Tibial artery (tissue), 4 donors: ENCODE measurements around the gene RALY.

Experiments used
- DNase-seq, 2 donors: peaks; one replicate each; pipeline ENCODE4 v3.0.0-alpha.2; 2019
- H3K27ac ChIP-seq, 2 donors: fragments of 200-600 bp; sonication (generic) in 1 of 2; 1 replicate in 1 of 2; 2 replicates in 1 of 2; pipeline ENCODE4 v1.5.1; 2018 to 2019; ENCODE audit warnings: mild to moderate bottlenecking in 1 of 2
- H3K27me3 ChIP-seq, 2 donors: fragments of 200-600 bp; sonication (generic) in 1 of 2; one replicate each; pipeline versions ENCODE4 v1.5.1 to v1.6.0; 2016 to 2019
- H3K36me3 ChIP-seq, 3 donors: fragments of 200-600 bp; sonication (generic) in 2 of 3; one replicate each; pipeline ENCODE4 v1.5.1; 2016 to 2019; ENCODE audit warnings: mild to moderate bottlenecking in 2 of 3
- H3K4me1 ChIP-seq, 4 donors: fragments of 200-600 bp; sonication (generic) in 2 of 4; 1 replicate in 3 of 4; 2 replicates in 1 of 4; pipeline ENCODE4 v1.5.1; 2016 to 2019
- H3K4me3 ChIP-seq, 2 donors: fragments of 200-600 bp; sonication (generic) in 1 of 2; 1 replicate in 1 of 2; 2 replicates in 1 of 2; pipeline ENCODE4 v1.5.1; 2018 to 2019; ENCODE audit warnings: mild to moderate bottlenecking in 2 of 2
- H3K9me3 ChIP-seq, 3 donors: fragments of 200-600 bp; sonication (generic) in 1 of 3; one replicate each; pipeline ENCODE4 v1.5.1; 2016 to 2019
- intact Hi-C: fragments of 100-400 bp; cut with DNase I; formaldehyde crosslinking; loops from one replicate; pipeline ENCODE4 v1.15.0; 2023; ENCODE audit warnings: low total_unique reads
- TF ChIP-seq, protein P1 (sequence below), 2 experiments: fragments of 200-600 bp in 1 of 2; fragments of 450-650 bp in 1 of 2; IDR thresholded peaks; one replicate each; pipeline ENCODE4 v1.5.1; 2017 to 2019; ENCODE audit warnings: antibody characterized with exemption in 2 of 2, mild to moderate bottlenecking in 1 of 2, moderate library complexity in 1 of 2

The RALY gene

DNA sequence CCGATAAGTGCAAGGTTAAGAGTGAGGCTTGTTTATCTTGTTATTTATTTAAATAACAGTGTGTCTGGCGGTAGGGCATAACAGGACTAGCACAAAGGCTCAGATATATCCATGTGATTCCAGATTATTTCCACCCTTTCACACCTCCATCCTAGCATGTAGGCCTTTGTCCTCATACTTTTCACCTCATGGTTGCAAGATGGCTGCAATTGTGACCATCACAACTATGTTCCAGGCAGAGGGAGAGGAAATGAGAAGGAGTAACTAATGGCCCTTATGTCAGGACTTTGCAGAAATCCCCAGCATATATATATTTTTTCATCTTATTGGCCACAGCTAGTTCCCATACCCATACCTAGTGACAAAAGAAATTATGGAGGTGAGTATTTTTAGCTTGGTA, 23.5 kb upstream of the RALY start:
- TF ChIP-seq, protein P1, sequence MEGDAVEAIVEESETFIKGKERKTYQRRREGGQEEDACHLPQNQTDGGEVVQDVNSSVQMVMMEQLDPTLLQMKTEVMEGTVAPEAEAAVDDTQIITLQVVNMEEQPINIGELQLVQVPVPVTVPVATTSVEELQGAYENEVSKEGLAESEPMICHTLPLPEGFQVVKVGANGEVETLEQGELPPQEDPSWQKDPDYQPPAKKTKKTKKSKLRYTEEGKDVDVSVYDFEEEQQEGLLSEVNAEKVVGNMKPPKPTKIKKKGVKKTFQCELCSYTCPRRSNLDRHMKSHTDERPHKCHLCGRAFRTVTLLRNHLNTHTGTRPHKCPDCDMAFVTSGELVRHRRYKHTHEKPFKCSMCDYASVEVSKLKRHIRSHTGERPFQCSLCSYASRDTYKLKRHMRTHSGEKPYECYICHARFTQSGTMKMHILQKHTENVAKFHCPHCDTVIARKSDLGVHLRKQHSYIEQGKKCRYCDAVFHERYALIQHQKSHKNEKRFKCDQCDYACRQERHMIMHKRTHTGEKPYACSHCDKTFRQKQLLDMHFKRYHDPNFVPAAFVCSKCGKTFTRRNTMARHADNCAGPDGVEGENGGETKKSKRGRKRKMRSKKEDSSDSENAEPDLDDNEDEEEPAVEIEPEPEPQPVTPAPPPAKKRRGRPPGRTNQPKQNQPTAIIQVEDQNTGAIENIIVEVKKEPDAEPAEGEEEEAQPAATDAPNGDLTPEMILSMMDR (IDR thresholded peaks at IDR 0.05), result no peak
- no peak overlapping the region for H3K4me3 ChIP-seq
- H3K27me3 ChIP-seq, result no peaks in the 10 kb centered on the region
- H3K27ac ChIP-seq, result peak overlapping the region in 1 of 2 donors; percentile 27
- no peaks in the 10 kb centered on the region for H3K9me3 ChIP-seq
- H3K4me1 ChIP-seq, result peaks cover 0 to 48% (median 11%) of the 10 kb centered on the region in 4 donors
- no peak for DNase-seq
- intact Hi-C loops, result no loop called here
- H3K36me3 ChIP-seq, result no peaks in the 10 kb centered on the region

DNA sequence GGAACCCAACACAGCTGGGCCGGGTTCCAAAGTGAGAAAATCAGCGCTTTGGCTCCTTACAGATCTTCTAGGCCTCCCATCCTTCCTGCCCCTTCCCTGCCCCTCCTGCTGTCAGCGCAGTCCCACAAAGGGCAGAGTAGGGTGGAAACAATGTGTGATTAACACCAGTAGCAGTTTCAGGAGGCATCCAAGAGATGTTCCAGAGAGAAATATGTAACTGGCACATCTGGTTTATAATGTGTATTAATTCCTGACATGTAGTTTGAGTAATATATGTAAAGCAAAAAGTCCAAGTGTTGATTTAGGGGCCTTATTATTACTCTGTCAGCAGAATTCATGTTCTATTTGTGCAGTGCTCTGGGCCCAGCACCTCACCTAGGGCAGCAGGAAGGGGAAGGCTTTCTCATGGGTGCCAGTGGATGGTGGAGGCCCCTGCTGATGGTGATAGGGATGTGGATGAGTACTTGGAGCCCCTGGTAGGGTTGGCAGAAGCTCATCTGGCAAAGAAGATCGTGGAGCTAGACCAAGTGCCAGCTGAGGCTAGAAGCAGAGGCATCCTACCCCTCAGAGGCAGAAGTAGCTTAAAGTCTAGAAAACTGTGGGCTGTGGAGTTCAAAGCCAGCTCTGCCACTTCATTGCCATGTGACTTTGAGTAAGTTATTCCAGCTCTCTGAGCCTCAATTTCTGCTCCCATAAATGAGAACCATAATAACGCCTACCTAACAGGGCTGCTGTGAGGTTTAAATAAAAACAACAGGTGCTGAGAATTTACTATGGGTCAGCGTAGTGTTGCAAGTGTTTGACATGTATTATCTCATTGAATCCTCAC, 22.4 kb upstream of the RALY start:
- peaks cover 0 to 48% (median 11%) of the 10 kb centered on the region in 4 donors for H3K4me1 ChIP-seq
- DNase-seq, result no peak
- H3K4me3 ChIP-seq, result no peak overlapping the region
- intact Hi-C loops, result no loop called here
- TF ChIP-seq, protein P1 (IDR thresholded peaks at IDR 0.05), result no peak
- no peaks in the 10 kb centered on the region for H3K36me3 ChIP-seq
- H3K9me3 ChIP-seq, result no peaks in the 10 kb centered on the region
- H3K27me3 ChIP-seq, result no peaks in the 10 kb centered on the region
- peak overlapping the region; percentile 9 to 60 for H3K27ac ChIP-seq

DNA sequence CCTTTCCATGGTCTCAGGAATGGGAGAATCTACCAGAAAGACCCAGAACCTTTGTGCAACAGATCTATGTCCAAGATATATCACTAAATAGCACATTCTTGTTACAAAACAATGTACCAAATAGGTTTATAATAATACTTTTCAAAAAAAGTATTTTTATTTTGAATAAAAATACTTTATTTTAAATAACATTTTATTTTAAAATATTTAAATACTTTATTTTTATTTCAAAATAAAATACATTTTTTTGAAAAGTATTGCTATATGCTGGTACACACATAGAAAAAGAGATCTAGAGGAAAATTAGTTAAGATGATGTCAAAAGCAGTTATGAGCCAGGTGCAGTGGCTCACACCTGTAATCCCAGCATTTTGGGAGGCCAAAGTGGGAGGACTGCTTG, 16.8 kb upstream of the RALY start:
- TF ChIP-seq, protein P1 (IDR thresholded peaks at IDR 0.05), result no peak
- Histone ChIP-seq H3K36me3 (no peaks in the 10 kb centered on the region), H3K4me3 (no peak overlapping the region), H3K9me3 (no peaks in the 10 kb centered on the region), H3K4me1 (peaks cover 0 to 17% (median 0%) of the 10 kb centered on the region in 4 donors), H3K27ac (no peak overlapping the region), H3K27me3 (no peaks in the 10 kb centered on the region)
- intact Hi-C loops, result no loop called here
- DNase-seq, result no peak

DNA sequence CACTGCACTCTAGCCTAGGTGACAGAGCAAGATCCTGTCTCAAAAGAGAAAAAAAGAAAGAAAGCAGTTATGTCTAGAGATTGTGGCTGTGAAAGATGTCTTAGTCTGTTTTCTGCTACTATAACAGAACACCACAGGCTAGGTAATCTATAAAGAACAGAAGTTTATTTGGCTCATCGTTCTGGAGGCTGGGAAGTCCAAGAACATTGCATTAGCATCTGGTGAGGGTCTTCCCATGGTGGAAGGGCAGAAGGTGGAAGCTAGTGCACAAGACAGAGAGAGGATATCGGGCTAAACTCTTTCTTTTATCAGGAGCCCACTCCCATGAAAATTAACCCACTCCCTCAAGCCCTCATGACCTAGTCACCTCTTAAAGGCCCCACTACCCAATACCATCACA, 16.2 kb upstream of the RALY start:
- TF ChIP-seq, protein P1 (IDR thresholded peaks at IDR 0.05), result no peak
- intact Hi-C loops, result no loop called here
- Histone ChIP-seq H3K27ac (no peak overlapping the region), H3K27me3 (no peaks in the 10 kb centered on the region), H3K4me1 (peaks cover 0 to 12% (median 0%) of the 10 kb centered on the region in 4 donors), H3K9me3 (no peaks in the 10 kb centered on the region), H3K4me3 (no peak overlapping the region), H3K36me3 (no peaks in the 10 kb centered on the region)
- DNase-seq, result no peak

DNA sequence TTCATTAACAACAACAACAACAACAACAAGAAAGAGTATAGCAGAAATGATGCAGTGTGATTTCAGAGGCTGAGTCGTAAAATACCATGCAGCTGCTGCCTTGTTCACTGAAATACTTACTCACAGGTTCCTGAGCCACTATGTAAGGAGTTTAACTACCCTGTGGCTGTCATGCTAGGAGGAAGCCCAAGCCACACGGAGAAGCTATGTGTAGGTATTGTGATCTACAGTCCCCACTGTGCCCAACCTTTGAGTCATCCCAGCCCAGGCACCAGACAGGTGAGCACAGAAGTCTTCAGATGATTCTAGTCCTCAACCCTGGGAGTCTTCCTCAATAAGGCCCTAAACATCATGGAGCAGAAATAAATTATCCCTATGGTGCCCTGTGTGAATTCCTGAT, 14.6 kb upstream of the RALY start:
- H3K4me3 ChIP-seq, result no peak overlapping the region
- TF ChIP-seq, protein P1 (IDR thresholded peaks at IDR 0.05), result no peak
- no peaks in the 10 kb centered on the region for H3K27me3 ChIP-seq
- H3K4me1 ChIP-seq, result no peaks in the 10 kb centered on the region
- DNase-seq, result no peak
- H3K27ac ChIP-seq, result no peak overlapping the region
- no peaks in the 10 kb centered on the region for H3K36me3 ChIP-seq
- H3K9me3 ChIP-seq, result no peaks in the 10 kb centered on the region
- intact Hi-C loops, result no loop called here
